ENCODE data around the gene NEU1.
"Not testable (repeated sequence)": the region's sequence is repeated elsewhere in the genome, so short reads cannot be mapped to it uniquely, and the experiment has no call there.

Gene NEU1

DNA sequence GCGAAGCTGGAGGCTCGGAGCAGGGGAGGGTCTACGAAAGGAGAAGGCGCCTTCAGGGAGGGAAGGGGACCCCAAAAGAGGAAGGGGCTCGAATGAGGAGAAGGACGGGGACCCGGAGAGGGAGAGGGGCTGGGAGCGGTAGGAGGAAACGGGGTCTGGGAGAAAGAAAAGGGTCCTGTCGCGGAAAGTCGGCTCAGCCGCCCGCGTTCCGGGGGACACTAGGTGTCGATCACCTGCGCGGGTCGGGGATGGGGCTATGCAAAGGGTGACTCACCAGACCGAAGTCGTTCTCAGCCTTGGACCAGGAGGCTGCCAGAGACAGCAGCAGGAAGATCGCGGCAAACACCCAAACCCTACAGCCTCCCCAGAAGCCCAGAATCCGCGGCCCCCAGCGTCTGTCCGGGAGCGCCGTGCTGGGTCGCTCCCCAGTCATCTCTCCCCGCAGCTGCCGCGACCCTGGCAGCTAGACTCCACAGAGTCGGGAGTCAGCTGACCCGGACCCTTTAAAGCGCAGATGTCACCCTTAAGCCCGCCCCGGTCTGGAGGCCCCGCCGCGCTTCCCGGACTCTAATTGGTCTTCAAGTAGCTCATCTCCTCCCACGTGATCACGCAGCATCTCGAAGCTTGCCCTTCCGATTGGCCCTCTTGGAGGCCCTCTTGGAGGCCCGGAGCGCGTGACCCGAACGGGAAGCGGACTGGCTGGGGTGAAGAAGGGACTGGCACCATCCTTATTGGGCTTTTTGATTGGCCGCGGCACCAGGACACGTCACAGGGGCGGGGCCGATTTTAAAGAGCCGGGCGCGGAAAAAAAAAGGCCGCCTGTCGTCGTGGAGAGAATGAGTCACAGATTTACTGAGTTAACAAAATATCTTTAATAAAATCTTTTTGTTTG, at the start of gene NEU1:
Gene NEU1, minus strand, starts transcription at position 478 of the 892 bp plus-strand sequence. Its CDS starts 45 bp downstream, at position 433.
- Histone ChIP-seq H3K9ac (peak within 1 kb of the TSS; percentile 77 to 97 (median 85)), H3K36me3 (peaks cover 25 to 38% (median 34%) of the 10 kb centered on the region in 11 experiments; a peak in 20 of 22 replicates), H3K4me2 (peak within 1 kb of the TSS; percentile 93 to 100 (median 98)), H3K4me3 (peak within 1 kb of the TSS; percentile 69 to 100 (median 82)), H3K27me3 (no peaks in the 10 kb centered on the region), H3K4me1 (peaks cover 34 to 49% (median 37%) of the 10 kb centered on the region in 10 experiments), H3K9me3 (replicated peaks in 1 of 11) (no peaks in the 10 kb centered on the region), H3K27ac (peak within 1 kb of the TSS; percentile 67 to 93 (median 77)), H4K20me1 (peaks cover 0 to 20% (median 5%) of the 10 kb centered on the region in 11 experiments; a peak in 5 of 22 replicates)
- TF ChIP-seq Cebpa-rat (IDR thresholded peaks at IDR 0.05), result no peak

DNA sequence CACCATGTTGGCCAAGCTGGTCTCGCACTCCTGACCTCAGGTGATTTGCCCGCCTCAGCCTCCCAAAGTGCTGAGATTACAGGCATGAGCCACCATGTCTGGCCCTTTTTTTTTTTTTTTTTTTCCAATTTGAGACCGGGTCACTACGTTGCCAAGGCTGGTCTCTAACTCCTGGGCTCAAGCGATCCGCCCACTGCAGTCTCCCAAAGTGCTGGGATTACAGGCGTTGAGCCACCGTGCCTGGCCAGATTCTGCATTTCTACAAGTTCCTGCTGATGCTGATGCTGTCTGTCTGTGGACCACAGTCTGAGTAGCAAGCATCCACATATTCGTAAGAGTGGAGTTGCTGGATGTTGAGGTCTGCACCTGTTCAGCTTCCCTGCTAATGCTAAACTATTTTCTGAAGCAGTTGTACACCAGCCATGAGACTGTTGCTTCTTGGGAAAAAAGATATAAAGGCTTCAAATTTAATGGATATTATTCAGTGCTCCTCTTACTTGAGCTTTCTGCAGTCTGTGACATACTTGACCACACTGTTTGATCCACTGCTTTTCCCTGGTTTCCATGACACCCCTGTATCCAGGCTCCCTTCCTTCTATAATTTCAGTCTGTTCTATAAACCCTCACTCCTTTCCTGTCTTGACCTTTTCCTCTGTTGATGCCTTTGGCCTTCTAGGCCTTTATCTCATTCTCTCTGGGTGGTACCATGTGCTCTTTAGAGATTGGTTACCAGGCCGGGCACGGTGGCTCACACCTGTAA, 49.4 kb upstream of the NEU1 start:
- H3K4me2 ChIP-seq, result peak overlapping the region in 5 of 11 experiments; percentile 58 to 78 (median 76); a peak in 9 of 22 replicates
- H3K4me3 ChIP-seq, result no peak overlapping the region
- H3K27me3 ChIP-seq, result no peaks in the 10 kb centered on the region
- no peak for TF ChIP-seq Cebpa-rat (IDR thresholded peaks at IDR 0.05)
- H3K9ac ChIP-seq, result no peak overlapping the region
- no peaks in the 10 kb centered on the region for H4K20me1 ChIP-seq
- peak overlapping the region in 2 of 11 experiments; percentile 66 to 70; a peak in 5 of 22 replicates for H3K27ac ChIP-seq
- peaks cover 0 to 56% (median 40%) of the 10 kb centered on the region in 10 experiments; a peak in 18 of 20 replicates for H3K4me1 ChIP-seq
- no peaks in the 10 kb centered on the region for H3K9me3 ChIP-seq (replicated peaks in 1 of 11)
- H3K36me3 ChIP-seq, result no peaks in the 10 kb centered on the region

DNA sequence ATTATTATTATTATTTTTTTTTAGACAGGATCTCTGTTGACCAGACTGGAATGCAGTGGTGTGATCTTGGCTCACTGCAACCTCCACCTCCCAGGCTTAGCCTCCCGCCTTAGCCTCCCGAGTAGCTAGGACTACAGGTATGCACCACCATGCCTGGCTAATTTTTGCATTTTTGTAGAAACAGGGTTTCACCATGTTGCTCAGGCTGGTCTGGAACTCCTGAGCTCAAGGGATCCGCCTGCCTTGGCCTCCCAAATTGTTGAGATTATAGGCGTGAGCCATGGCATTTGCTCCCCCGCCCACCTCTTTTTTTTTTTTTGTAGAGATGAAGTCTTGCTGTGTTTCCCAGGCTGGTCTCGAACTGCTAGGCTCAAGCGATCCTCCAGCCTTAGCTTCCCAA, 46.7 kb upstream of the NEU1 start:
- H4K20me1 ChIP-seq; H3K9ac ChIP-seq; H3K36me3 ChIP-seq; H3K9me3 ChIP-seq (replicated peaks in 1 of 11); H3K27me3 ChIP-seq; H3K4me3 ChIP-seq: not testable (repeated sequence)
- Histone ChIP-seq H3K27ac (peak overlapping the region in 2 of 11 experiments; percentile 17 to 30; a peak in 3 of 22 replicates), H3K4me1 (peaks cover 0 to 74% (median 53%) of the 10 kb centered on the region in 10 experiments; a peak in 18 of 20 replicates), H3K4me2 (peak overlapping the region in 3 of 11 experiments; percentile 20 to 78 (median 76); a peak in 6 of 22 replicates)

DNA sequence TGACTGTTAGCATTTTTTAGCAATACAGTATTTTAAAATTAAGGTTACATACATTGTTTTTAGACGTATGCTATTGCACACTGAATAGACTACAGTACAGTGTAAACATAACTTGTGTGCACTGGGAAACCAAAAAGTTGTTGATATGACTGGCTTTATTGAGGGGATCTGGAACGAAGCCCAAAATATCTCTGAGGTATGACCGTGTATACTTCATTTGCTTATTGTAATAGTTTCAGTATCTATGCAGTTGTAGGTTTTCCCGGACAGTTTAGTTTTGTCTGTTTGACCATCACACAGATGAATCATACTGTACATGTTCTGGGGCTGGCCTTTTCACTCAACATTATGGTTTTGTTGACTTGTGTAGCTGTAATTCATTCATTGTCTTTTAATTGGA, 46.2 kb upstream of the NEU1 start:
- no peaks in the 10 kb centered on the region for H3K9me3 ChIP-seq (replicated peaks in 1 of 11)
- TF ChIP-seq Cebpa-rat (IDR thresholded peaks at IDR 0.05), result no peak
- no peaks in the 10 kb centered on the region for H3K27me3 ChIP-seq
- no peak overlapping the region for H3K4me3 ChIP-seq
- H3K4me1 ChIP-seq, result peaks cover 0 to 77% (median 54%) of the 10 kb centered on the region in 10 experiments; a peak in 18 of 20 replicates
- H3K4me2 ChIP-seq, result peak overlapping the region in 3 of 11 experiments; percentile 20 to 78 (median 76); a peak in 4 of 22 replicates
- no peak overlapping the region for H3K9ac ChIP-seq
- H3K27ac ChIP-seq, result 0 out of 22 replicates have a peak overlapping the region, but pooled peaks of 1 of the 11 experiments have one; percentile 60
- no peaks in the 10 kb centered on the region for H3K36me3 ChIP-seq
- H4K20me1 ChIP-seq, result no peaks in the 10 kb centered on the region

DNA sequence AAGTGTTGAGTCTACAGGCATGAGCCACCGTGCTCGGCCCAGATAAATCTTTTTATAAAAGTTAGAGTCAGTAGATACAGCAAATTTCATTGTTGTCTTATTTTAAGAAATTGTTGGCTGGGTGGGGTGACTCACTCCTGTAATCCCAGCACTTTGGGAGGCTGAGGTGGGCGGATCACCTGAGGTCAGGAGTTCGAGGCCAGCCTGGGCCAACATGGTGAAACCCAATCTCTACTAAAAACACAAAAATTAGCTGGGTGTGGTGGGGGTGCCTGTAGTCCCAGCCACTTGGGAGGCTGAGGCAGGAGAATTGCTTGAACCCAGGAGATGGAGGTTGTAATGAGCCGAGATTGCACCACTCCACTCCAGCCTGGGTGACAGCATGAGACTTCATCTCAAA, 45.6 kb upstream of the NEU1 start:
- not testable (repeated sequence) for H3K9ac ChIP-seq; H3K27me3 ChIP-seq; H3K36me3 ChIP-seq; H4K20me1 ChIP-seq; H3K4me3 ChIP-seq; H3K9me3 ChIP-seq (replicated peaks in 1 of 11)
- Histone ChIP-seq H3K4me1 (peaks cover 3 to 82% (median 59%) of the 10 kb centered on the region in 10 experiments; a peak in 19 of 20 replicates), H3K27ac (peak overlapping the region in 8 of 11 experiments; percentile 40 to 60 (median 44); a peak in 15 of 22 replicates), H3K4me2 (peak overlapping the region in 7 of 11 experiments; percentile 7 to 78 (median 62); a peak in 11 of 22 replicates)

DNA sequence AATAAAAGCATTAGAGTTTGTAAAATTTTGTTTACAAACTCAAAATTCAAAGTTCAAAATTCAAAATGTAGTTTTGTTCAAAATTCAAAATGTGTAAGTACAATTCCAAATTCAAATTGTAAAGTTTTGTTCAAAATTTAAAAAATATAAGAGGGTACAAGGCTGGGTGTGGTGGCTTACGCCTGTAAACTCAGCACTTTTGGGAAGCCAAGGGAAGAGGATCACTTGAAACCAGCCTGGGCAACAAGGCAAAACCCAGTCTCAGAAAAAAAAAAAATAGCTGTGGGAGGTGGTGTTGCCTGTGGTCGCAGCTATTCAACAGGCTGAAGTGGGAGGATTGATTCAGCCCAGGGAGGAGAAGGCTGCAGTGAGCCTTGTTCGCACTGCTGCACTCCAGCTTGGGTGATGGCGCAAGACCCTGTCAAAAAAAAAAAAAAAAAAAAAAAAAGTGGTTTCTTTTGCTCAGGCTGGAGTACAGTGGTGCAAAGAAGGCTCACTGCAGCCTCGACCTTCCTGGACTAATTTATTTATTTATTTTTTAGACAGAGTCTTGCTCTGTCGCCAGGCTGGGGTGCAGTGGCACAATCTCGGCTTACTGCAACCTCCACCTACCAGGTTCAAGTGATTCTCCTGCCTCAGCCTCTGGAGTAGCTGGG, 44.7 kb upstream of the NEU1 start:
- H3K27me3 ChIP-seq, result no peaks in the 10 kb centered on the region
- no peak overlapping the region for H3K4me3 ChIP-seq
- H3K27ac ChIP-seq, result peak overlapping the region in 8 of 11 experiments; percentile 40 to 60 (median 44); a peak in 15 of 22 replicates
- no peaks in the 10 kb centered on the region for H3K9me3 ChIP-seq (replicated peaks in 1 of 11)
- H3K9ac ChIP-seq, result peak overlapping the region in 3 of 11 experiments; percentile 11 to 17 (median 15); a peak in 4 of 22 replicates
- no peaks in the 10 kb centered on the region for H3K36me3 ChIP-seq
- peak in 10 of 11 experiments; percentile 47 to 94 (median 83); a peak in 17 of 22 replicates for TF ChIP-seq Cebpa-rat (IDR thresholded peaks at IDR 0.05)
- H3K4me2 ChIP-seq, result peak overlapping the region; percentile 18 to 78 (median 60); a peak in 20 of 22 replicates
- peaks cover 13 to 89% (median 68%) of the 10 kb centered on the region in 10 experiments for H3K4me1 ChIP-seq
- no peaks in the 10 kb centered on the region for H4K20me1 ChIP-seq

DNA sequence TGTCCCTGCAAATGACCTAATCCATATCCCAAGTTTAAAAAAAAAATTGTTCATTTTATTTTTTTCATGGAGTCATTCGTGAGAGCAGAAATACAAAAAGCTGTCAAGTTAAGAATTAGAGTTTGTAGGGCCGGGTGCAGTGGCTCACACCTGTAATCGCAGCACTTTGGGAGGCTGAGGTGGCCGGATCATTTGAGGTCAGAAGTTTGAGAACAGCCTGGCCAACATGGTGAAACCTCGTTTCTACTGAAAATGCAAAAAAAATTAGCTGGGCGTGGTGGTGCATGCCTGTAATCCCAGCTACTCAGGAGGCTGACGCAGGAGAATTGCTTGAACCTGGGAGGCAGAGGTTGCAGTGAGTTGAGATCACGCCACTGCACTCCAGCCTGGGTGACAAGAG, 44.1 kb upstream of the NEU1 start:
- Histone ChIP-seq H3K9ac (peak overlapping the region in 2 of 11 experiments; percentile 0 to 11; a peak in 3 of 22 replicates), H3K4me1 (peaks cover 13 to 85% (median 65%) of the 10 kb centered on the region in 10 experiments), H3K27ac (peak overlapping the region in 6 of 11 experiments; percentile 29 to 60 (median 44); a peak in 8 of 22 replicates), H3K4me2 (peak overlapping the region in 10 of 11 experiments; percentile 18 to 78 (median 54); a peak in 17 of 22 replicates)
- not testable (repeated sequence) for H3K27me3 ChIP-seq; H3K4me3 ChIP-seq; H3K36me3 ChIP-seq; H3K9me3 ChIP-seq (replicated peaks in 1 of 11); H4K20me1 ChIP-seq

DNA sequence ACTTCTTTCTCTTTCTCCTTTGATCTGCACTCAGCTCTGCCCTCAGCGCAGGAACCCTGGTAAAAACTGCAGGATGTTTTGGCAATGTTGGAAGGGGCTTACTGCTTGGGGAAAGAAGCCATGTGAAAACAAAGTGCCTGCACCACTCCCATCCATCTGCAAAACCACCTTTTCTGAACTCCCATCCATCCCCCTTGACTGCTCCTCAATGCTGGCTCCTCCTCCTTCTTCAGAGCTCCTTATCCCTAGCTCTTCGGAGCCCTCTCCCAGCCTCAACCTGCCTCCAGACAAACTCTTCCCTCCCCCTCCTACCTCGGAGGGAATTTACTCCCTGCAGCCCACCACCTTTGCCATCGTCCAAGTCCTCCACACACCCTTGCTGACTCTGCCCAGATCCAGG, 43.5 kb upstream of the NEU1 start:
- H3K4me1 ChIP-seq, result peaks cover 16 to 82% (median 64%) of the 10 kb centered on the region in 10 experiments
- no peak overlapping the region for H3K4me3 ChIP-seq

More for the DNA sequence above, 43.5 kb upstream of the NEU1 start:
- no peaks in the 10 kb centered on the region for H3K36me3 ChIP-seq
- H4K20me1 ChIP-seq, result no peaks in the 10 kb centered on the region
- TF ChIP-seq Cebpa-rat (IDR thresholded peaks at IDR 0.05), result no peak
- H3K27me3 ChIP-seq, result no peaks in the 10 kb centered on the region
- 0 out of 22 replicates have a peak overlapping the region, but pooled peaks of 2 of the 11 experiments have one; percentile 0 to 11 for H3K9ac ChIP-seq
- H3K4me2 ChIP-seq, result peak overlapping the region in 9 of 11 experiments; percentile 5 to 78 (median 60); a peak in 15 of 22 replicates
- H3K27ac ChIP-seq, result peak overlapping the region in 4 of 11 experiments; percentile 4 to 60 (median 44); a peak in 4 of 22 replicates
- H3K9me3 ChIP-seq (replicated peaks in 1 of 11), result no peaks in the 10 kb centered on the region

Data from BLaER1 treated with 17β-estradiol and CSF1 and Interleukin-3, amounts not matched to agents 10 nM and 100 nM (cell line).